ENCODE data around the gene INS.

GRCh38 chr11:2200536-2200935 lies 39.5 kb upstream of the INS start:
- TF ChIP-seq CTCF (IDR thresholded peaks at IDR 0.05) (no peak), POLR2A (IDR thresholded peaks at IDR 0.05) (no peak)

Measured in esophagus squamous epithelium (tissue), 4 donors.